Stimulated activated CD8-positive, alpha-beta memory T cell treated with anti-CD3 and anti-CD28 coated beads, Interleukin-12 subunit alpha, Interleukin-12 subunit beta, amount 100 ng/mL, for 1 hour (primary cell): ENCODE results near the gene SOBP.

Source experiments
- DNase-seq: peaks from one replicate; pipeline ENCODE4 v3.0.0-alpha.2; 2020; ENCODE audit warnings: low read depth

SOBP gene

DNA sequence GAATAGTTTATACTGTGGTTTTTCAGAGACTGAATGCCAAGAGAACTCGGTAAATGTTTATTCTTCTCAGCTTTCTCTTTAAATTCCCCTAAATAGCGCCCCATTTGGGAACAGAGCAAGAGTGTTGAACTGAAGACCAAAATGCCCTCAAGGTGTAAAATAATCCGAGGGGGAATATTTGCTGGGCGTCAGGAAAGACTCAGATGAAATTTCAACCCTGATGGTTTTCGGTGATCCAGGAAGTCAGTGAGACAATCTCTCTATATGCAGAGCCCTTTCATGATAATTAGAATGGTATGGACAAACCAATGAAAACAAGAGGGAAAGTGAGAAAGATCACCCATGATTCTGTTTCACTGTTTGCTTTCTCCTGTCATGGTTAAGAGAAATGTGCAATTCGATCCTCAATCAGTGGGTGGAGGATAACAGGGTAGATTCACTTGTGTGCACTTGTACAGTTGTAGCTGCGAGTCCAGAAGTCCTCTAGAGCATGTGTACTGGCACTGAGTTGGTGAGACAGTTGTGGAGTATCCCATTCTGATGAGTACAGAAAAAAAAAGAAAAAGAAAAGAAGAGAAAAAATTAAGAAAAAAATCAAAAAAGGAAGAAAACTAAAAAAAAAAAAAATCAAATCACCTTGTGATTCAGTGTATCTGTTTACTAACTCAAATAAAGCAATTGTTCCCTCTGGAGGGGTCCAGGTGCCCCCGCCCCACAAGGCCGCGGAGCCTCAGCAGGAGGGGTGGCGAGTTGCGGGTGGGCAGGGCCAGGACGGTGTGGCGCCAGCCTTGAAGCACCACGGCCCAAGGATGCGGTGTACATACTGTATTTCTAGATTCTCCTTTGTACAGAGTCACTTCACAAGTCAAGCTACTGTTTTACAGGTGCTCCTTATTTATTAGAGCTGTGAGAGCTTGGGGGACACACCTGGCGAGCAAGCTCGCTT is 169.3 kb downstream of the SOBP start:
- DNase-seq, result no peak

DNA sequence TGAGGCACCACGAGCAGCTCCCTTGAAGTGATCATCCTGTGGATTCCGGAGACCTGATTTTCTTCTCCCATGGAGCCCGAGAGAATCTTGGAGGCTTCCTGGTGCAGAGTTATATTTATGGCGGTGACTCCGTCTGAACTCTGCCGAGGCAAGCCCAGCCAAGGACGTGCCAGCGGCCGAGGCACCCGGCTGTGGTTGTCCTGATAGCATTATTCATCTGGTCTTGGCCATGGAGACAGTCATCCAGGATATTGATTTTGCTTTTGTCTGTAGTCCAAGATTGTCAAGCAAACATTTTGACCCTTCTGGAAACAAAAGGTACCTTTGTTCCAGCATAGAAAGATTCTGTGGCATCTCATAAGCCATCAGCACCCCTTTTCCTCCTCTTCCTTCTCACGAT is 170.9 kb downstream of the SOBP start:
- no peak for DNase-seq

DNA sequence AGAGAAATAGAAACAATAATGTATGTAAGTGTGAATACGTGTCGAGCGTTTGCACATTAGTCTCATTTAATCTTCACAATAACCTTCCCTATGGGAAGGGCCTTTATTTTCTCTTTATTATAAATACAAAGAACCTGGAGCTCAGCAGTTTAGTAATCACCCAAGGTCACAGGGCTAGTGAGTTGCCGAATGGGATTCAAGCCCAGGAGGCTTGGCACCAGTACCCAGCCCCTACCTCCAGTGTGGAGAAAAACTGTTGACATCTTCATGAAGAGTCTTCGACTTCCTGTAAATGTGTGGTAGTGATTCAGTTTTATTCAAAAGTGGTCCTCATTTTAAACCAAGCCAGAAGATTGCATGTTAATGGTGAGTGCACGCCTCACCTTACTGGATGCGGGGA is 171.4 kb downstream of the SOBP start:
- no peak for DNase-seq

DNA sequence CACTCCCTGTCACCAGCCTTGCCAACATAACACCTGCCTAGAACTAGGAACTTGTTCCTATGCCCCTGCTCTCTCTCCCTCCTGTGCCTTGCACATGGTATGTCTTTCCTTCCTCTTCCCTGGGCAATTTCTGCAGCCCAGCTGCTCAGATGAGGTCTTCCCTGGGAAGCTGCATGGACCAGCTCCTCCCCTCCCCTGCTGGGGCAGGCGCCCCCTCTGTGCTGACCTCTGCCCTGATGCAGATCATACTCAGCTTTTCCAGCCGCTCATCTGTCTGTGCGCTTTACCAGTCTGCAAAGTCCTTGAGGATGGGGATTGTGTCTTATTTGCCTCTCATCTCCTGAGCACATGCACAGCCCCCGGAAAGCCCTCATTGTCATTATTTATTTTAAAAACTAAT is 172.4 kb downstream of the SOBP start:
- DNase-seq, result no peak

DNA sequence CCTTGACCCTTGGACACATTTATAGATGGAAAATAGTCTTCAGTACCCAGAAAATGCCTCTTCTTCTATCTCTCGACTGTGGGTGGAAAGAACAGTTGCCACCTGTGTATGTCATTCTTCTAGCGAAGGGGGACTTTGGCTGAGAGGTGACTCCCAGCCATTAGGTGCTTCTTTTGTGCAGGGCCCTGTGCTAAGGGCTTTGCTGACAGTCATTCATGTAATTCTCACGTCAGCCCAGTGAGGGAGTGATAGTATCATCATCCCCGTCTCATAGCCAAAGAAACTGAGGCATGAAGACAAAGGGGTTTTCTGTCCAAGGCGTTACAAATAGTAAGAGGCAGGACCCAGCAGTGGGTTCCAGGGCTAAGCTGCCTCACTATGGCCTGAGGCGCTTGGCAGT is 173.4 kb downstream of the SOBP start:
- no peak for DNase-seq

DNA sequence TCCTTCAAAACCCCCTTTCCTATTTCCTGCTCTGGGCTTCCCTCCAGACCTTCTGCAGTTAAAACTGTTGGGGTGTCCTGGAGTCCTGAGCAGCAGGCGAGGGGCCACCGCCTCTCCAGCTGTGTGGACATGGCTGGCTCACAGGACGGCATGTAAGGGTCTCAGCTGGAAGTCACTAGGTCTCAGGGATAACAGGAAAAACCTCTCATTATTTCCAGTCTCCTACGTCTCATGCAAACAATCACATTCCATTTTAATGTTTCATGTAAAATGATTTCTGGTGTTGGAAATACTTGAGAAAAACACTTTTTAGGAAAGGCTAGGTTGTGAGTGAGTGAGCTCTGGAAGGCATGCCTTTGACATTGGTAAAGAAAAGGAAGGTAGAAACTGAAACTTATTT is 175.5 kb downstream of the SOBP start:
- no peak for DNase-seq

DNA sequence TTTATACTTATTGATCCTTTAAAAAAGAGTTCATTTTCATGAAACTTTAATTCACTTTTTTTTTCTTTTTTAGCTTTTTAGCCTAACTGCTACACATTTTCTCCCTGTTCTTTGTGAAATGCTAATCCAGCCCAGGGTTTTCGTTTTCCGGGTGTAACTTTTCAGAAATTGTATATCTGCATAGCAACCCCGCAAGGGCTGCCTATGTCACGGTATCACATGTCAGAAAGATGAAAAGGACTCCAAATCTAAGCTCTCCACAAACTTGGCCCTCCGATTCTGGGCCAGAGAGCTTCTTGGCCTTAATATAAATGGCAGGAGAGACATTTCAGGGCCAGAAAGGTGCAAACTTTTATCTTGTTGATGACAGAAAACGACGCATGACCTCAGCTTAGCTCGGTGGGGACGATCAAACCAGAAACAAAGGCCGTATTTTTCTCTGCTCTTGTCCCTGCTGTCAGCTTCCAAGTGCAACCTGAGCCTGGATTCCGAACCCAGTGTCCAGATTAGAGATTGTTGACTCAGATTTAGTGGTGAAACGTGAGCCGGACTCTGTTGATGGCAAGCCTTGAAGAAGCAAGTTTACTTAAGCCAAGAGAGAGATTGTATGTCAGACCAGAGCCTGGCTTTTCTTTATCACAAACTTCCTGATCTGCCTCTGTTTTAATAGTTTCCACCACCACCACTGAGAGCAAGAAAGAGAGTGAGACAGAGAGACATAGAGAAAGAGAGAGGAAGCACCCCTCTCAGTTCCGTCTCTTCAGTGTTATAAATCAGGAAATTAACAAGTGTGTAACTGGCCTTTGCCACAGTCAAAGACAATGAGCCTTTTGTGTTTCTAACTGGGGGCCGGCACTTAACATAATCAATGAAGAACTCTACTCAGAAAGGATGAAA is 176.4 kb downstream of the SOBP start:
- DNase-seq, result no peak

DNA sequence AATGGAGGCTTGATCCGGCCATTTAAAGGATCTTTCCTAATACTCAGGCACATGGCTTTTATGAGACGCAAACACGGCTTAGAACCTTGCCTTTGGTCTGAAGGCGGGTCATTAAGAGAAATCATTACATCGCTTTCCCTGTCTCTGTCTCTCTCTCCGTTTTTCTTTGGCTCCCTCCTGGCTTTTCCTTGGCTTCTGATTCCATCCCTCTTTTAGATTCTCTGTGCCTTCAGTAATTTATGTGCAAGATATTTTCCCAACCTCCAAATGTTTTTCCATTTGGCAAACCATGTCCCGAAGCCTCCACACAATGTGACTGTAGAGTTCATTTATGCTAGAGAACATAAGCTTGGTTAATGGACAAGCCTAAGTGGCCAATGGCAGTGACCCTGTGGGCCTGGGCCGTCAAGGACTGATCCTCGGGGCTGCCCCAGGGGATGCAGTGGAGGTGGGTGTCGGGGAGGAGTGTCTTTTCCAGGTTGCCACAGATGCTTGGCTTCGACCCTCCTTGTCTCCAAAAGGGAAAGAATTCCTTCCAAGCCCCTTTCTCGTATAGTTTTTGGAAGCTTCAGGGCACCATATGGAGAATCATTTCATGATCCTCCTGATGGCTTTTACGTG is 177.2 kb downstream of the SOBP start:
- DNase-seq, result no peak

DNA sequence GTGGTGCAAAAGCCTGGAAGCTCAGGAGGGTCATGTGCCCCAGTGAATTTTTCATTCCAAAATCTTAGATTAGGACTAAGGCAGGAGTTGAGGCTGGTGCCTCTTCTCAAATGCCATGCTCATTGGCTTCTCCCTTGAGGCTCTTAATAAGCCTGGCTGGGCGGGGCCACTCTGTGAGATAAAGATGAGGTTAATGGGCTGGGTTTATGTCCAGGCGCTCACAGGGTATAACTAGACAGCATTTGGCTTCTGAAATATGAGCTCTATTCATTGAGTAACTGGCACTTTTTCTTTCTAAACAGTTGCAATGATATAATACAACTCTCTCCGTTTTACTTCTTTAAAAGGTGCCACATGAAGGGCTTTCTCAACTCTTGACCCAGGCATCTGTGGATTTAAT is 177.9 kb downstream of the SOBP start:
- DNase-seq, result no peak

DNA sequence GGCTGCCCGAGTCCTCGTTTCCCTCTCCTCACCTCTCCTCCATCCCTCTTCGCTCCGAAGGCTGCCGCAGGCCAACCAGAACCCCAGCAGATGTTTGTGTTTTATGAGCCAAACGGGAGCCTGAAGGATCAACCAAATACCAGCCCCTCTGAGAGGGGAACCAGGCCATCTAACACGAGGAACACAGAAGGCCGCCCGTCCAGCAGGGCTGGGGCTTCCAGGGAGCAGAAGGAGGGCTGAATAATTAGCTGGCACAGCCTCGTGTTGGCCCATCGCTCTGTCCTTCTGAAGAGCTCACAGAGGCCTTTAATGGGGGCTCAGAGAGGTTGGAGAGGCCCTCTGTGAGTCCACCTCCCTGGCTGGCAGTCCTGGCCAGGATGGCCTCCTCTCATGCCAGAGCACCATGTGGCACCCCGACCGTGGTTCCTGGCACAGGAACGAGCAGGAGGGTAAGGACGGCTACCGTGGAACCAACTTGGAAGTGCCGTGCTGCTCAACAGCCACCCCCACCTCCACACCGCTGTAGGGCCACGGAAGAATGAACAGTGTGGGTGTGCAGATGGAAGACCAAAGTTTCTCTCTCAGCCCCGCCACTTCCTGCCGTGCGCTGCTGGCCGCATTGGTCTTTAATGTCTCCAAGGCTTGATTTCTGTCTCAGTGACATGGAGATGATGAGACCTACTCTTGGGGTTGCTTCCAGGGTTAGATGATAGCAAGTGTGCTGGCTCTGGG is 179.0 kb downstream of the SOBP start:
- no peak for DNase-seq

DNA sequence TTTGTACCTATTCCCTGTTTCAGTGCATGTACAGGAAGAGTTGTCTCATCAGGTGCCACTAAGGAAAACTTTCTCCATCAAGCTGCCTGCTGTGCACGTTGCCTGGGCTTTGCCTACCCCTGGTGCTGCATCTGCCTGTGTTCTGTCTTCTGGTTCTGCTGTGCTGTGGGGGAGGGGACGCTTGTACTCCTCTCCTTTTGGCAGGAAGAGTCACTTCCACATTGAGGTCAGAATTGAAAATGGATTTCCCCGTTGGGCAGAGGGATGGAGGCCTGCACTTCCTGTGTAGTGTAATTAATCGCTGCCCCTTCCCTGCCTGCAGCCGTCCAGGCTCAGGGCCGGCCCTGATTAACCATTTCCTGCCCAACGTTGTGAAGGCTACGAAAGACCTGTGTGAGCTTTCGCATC is 180.9 kb downstream of the SOBP start:
- no peak for DNase-seq

DNA sequence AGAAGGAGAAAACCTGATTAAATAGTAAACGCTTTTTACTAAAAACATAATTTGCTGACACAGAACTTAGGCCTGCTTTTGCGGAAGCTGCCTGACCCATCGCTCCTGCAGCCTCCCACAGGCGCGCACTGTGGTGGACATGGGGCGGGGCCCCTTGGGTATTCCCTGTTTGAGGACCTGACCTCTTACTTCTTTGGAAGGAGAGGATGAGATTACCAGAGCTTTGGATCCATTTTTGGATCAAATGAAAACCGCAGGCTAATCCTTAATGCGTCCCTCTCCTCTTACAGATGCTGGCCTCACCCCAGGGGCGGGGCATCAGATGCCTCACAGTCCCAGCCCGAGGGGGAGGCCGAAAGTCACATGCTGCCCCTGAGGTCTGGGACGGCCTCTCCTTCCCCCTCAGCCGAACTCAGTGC is 183.2 kb downstream of the SOBP start:
- DNase-seq, result no peak

DNA sequence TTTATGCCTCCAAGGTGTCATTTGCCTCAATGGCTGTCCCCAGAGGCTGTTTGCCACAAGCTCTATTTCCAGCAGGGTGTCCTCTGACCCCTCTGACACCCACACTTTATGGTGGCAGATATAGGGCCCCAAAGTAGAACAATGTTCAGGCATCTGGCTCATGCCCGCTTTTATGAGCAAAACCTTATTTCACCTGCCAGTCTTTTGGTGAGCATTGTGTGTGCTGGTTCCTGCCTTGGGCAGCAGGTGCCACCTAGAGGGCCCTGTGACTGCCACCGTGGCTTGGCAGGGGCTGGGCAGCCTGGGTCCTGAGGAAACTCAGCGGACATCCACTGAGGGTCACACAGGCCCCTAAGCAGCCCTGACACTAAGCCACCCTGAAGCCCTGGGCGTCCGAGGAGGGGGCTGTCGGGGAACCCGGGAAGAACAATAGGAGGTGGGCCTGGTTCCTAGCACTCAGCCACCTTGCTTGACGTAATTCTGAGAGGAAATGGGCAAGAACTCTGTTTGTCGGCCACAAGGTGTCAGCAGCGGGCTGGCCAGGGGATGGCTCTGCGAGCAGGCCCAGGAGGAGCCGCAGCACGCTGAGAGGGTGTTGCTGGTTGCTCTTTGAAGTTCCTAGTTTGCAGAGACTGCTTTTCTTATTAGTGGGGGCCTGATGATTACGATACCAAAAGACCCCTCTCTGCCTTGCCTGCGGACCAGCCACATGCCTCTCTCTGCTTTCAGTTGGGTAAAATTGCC is 185.2 kb downstream of the SOBP start:
- peak; percentile 83 for DNase-seq

DNA sequence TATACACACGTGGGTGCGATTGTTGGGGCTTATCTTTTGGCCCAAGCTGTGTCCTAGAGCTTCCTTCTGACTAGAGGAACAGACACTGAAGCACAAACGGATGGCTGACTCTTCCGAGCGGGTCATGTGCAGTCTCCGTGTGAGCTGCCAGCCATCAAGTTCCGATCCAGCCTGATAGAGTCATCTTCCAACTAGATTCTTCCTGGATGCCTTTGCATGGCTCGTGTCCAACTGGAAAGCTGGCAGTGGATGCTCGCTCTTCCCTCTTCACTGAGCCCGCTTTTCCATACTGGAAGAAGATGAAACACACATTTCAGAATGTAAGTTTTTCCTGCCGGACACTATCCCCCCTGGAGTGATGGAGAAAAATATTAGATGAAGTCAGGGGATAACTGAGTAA is 186.1 kb downstream of the SOBP start:
- no peak for DNase-seq

DNA sequence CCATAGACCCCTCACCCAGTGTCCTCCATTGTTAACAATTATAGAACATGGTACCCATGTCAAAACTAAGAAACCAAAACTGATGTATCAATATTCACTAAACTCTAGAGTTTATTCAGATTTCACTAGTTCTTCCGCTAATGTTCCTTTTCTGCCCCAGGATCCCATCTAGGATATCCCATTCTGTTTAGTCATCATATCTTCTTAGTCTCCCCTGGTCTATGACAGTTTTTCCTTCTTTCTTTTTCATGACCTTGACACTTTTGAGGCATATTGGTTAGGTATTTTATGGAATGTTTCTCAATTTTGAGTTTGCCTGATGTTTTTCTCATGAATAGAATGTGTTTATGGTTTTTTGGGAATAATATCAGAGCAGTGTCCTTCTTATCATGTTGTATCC is 187.5 kb downstream of the SOBP start:
- no peak for DNase-seq

DNA sequence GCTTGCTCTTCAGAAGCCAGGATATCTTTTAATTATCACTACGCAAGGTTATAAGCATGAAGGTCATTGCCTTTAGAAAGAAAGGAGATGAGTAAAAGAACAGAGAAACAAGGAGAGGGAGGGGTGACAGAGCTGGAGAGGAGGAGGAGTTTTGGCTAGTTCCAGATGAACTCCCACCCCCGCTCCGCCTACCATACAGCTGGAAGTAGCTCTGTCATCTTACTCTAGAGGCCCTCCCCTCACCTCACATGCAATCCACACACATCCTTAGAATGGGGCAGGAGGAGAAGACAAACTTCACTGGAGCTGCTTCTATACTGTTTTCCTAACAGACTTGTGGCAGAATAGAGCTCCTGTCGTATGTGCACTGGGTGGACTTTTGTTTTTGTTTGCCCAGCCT is 189.5 kb downstream of the SOBP start:
- DNase-seq, result no peak

DNA sequence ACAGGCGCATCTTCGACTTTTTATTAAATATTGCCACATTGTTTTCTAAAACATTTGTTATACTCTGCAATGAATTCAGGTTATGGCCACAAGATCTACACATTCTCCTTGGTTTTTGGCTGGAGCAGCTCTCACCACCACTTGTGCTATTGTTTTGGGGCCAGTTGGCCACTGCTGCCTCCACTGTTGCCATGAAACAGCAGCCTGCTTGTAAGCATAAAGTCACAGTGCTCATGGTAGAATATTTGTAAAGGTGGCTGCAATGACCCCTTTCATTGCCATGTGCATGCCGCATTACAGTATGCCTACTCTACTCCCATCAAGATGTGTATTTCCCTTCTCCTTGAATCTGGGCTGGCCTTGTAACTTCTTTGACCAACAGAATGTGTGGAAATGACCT is 192.8 kb downstream of the SOBP start:
- DNase-seq, result no peak

DNA sequence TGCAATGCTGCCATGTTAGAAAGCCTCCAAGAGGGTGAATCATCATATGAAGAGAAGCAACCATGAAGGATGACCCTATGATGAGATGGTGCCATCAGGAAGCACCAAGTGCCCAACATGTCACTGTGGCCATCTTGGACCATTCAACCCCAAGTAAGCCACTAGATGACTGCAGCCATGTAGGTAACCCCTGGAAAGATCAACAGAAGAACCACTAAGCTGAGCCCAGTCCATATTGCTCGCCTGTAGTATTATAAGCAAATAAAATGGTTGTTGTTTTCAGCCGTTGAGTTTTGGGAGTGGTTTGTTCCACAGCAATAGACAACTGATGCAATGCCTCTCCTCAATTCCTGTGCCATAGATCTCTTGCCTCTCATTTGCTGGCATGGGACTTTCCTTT is 193.3 kb downstream of the SOBP start:
- no peak for DNase-seq

DNA sequence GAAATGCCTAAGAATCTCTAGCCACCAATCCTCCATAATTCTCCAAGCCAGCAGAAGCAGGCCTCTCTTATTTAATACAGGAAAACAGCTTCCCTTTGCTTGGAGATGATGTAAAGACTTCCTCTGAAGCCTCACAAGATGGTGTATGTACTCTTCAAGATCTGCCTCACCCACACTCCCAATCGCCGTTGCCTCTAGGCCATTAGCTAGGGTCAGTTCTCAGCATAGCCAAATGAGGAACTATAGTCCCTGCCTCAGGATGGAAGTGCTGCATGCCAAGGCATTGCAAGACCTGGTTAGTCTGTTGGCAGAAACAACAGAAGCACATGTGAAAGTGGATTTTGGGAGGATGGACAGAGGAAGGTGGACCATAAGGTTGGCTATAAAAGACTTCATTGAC is 195.1 kb downstream of the SOBP start:
- no peak for DNase-seq

DNA sequence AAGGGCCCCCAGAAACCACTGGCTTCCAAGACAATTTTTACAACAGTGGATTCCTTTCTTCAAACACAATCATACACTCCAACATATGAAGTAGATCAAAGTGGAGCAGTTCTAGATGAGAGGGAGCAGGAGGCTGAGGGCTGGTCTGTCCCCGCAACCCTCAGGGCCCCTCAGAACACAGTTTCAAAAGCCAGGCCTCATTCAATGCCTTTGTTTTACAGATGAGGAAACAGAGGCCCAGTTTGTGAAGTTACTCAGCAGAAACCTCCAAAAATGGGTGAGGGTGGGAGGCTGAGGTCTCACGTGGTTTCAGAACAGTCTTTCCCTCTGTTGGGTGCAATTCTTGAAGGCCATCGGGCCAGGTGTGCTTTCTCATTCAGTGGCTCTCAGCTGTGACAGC is 199.3 kb downstream of the SOBP start:
- no peak for DNase-seq

DNA sequence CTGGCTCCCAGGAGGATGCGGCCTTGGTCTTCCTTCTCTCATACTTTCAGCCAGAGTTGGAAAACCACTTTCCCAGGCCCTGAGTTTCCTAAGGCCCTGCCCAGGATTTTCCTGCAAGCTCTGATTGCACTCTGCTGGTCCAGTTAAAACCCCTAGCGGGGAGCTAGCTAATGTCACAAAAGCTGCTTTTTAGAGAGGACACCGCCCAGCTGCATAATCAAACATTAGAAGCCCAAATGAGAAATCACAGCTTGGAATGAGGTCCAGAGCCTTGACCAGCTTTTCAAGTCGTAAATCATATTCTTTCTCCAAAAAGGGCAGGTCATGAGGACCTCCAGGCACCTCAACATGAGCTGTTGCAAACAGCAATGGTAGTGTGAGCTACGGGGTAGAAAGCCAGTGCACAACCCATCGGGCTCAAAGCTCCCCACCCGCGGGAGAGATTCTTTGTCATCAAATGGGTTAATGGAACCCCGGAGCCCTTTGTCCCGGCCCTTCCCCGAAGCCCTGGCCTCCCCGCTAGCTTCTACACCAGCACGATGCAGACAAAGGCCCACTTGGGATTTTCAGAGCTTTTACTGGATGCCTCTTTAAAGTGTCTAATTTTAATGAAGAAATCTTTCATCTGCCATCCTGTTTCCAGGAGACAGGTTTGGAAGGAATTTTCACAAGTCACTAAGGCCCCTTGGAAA is 200.2 kb downstream of the SOBP start:
- DNase-seq, result no peak
